NCI-H2081 (cell line): ENCODE data around the gene MBD3.
"Not testable (repeated sequence)": the region's sequence is repeated elsewhere in the genome, so short reads cannot be mapped to it uniquely, and the experiment has no call there.

Experiments used
- DNase-seq, 2 experiments: peaks; one replicate each; lab custom pipeline; 2025; lab: John Stamatoyannopoulos, UW

MBD3 gene

DNA sequence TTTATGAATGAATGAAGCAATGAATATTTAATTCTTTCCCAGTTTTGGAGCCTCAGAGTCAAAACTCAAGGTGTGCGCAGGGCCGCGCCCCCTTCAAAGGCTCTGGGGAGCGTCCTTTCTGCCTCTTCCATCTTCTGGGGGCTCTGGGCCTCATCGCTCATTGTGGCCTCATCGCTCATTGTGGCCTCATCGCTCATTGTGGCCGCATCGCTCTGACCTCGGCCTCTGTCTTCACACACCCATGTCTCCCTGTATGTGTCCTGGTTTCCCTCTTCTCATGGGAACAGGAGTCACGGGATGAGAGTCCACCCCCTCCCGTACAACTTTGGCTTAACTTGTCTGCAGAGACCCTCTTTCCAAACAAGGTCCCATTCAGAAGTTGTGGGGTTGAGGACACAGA, 21.3 kb downstream of the MBD3 start:
- DNase-seq: no peak

DNA sequence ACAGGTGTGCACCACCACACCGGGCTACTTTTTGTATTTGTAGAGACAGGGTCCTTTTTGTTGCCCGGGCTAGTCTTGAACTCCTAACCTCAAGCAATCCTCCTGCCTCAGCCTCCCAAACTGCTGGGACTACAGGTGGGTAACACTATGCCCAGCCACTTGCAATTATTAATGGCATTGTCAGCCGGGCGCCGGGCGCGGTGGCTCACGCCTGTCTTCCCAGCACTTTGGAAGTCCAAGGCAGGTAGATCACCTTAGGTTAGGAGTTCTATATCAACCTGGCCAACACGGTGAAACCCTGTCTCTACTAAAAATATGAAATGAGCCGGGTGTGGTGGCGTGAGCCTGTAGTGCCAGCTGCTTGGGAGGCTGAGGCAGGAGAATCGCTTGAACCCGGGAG, 21.8 kb downstream of the MBD3 start:
- no peak for DNase-seq

DNA sequence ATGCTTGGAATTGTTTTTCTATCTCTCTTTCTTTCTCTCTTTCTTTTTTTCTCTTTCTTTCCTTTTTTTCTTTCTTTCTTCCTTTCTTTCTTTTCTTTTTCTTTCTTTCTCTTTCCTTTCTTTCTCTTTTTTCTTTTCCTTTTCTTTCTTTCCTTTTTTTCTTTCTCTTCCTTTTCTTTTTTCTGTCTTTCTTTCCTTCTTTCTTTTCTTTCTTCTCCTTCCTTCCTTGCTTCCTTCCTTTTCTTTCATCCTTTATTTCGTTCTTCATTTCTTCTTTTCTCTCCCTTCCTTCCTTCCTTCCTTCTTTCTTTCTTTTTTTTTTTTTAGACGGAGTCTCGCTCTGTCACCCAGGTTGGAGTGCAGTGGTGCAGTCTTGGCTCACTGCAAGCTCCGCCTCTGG, 22.7 kb downstream of the MBD3 start:
- no peak for DNase-seq

DNA sequence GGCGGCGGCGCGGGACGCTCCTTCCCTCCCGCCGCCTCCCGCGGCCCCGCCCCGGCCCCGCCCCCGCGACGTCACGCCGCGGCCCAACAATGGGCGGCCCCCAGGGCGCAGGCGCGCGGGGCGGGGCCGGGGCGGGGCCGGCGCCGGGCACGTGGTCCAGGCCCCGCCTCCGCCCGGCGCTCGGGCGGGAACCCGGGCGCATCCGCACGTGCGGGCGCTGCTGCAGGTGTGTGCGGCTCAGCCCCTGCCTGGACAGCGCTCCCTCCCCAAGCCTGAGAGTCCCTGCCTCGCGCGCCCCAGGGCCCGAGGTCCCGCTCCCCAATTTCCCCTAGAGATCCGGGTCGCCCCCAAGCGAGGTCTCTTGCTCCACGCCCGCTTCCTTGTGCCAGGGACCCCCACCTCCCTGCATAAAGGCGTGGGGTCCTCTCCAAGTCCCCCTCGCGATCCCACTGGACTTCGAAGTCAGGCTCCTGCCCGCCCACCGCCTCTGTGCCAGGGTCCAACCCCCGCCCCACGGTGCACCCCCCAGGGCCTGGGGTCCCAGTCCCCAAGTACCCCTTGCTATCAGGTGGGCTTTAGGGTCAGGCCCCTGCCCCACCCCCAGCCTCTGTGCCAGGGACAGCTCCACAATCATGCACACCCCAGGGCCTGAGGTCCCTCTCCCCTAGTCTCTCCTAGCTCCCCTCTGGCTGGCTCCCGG, 24.2 kb downstream of the MBD3 start, which contains the start of gene MEX3D:
MEX3D (minus strand) TSS at position 6 of the 700 bp plus-strand sequence. CDS start 267 bp downstream, outside the sequence.
- peak; percentile 70 to 79 for DNase-seq

DNA sequence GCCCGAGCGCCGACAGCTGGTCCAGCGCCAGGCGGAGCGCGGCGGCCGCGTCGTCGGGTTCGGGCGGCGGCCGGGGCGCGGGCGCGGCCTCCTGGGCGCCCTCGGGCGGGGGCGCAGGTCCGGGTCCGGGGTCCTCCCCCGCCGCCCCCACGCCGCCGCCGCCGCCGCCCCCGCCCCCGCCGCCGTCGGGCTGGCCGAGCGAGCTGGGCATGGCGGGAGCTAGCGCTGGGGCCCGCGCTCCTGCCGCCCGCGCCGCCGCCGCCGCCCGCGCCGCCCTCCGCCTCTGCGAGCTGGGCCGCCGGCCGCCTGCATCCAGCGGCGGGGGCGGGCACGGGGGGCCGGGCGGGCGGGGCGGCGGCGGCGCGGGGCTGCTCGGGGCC, 24.8 kb downstream of the MBD3 start:
- DNase-seq: no peak

DNA sequence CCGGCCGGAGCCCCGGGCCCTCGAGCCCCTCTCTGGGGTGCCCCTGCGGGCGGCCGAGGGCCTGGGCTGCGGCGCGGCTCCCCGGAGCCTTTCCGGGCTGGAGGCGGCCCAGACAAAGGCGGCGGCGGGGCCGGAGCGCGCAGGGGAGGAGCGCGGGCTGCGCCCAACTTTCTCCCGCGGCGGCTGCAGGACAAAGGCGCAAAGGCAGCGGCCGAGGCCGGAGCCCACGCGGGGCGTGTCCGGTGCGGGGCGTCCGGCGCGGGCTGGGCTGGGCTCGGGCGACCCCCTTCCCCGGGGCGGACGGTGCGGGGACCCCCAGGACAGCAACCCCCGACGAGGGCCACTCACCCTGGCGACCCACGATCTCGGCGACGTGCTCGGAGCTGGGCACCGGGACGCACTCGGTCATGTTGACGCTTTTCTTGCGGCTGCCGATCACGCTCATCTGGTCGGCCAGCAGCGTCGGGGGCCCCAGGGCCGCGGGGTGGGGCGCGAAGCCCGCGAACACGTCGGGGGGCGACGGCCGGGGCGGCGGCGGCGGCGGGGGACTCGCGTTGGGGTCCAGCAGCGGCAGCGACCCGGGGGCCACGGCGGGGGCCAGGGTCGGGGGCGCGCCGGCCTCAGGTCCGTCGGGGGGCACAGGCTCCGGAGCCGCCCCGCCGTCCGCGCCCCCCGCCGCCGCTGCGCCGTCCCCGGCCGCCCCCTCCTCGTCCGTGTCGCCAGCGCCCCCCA, 25.4 kb downstream of the MBD3 start:
- DNase-seq: peak in 1 of 2 experiments; percentile 25

DNA sequence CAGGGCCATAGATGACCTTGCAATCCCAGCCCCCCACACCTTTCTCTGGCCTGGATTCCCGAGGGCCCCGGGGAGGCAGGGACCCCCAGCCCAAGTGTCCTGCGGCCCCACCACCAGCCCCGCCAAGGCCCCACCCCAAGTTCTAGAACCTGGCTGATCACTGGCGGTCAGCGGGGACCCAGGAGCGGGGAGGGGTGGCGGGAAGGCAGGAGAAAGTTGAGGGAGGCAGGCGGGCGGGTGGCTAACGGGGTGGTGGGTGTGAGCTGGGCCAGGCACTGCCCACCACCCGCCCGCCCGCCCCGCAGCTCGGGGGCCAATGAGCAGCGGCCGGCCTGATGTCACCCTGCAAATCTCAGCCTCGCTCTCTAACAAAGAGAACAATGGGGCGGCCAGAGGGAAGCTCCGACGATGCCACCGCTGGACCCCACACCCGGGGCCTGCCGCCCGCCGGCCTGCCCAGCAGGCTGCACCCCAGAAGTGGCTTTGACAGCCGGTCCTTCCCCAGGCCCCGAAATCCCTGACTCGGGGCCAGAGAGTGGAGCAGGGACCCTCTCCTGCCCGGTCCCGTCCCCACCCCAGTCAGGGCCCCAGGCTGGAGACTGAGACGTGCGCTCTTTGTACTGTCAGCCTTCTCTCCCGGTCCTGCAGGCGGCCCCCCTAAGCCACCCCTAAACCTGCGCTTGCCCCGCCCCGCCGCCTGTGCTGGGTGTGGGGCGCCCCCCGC, 26.1 kb downstream of the MBD3 start:
- peak; percentile 68 to 73 for DNase-seq

DNA sequence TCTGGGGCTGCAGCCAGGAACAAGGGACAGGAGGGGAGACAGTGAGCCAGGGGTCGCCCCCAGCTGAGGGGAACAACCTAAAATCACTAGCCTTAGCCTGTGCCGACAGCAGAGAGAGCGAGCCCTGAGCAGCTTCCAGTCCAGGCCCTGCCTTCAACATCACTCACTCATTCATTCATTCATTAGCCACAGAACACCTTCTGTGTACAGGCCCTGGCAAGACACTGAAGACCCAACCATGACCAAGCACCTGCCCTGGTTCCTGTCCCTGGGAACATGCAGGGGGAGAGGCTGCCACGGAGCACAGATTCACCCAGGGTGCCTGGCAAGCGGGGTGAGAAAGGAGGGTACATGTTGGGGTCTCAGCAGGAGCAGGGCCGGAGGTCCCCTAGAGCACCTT, 29.4 kb downstream of the MBD3 start:
- DNase-seq: no peak

DNA sequence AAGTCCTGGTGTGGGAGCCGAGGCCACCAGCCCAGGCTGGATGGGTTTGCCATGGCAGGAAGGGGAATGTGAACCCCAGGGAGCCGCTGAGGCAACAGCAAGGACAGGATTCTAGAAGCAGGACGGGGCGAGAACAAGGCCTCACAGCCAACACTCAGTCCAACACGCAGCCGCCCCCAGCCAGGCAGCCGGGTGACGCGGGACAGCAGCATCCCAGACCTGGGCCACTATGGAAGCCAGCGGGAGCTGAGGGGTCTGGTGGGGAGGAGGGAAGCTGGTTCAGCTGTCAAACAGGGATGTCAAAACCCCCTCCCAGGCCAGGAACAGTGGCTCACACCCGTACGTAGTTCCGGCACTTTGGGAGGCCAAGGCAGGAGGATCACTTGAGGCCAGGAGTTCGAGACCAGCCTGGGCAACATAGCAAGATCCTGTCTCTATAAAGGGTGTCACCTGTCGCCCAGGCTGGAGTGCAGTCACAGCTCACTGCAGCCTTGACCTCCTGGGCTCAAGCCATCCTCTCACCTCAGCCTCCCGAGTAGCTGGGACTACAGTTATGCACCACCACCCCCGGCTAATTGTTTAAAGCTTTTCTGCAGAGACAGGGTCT, 31.3 kb downstream of the MBD3 start:
- no peak for DNase-seq

DNA sequence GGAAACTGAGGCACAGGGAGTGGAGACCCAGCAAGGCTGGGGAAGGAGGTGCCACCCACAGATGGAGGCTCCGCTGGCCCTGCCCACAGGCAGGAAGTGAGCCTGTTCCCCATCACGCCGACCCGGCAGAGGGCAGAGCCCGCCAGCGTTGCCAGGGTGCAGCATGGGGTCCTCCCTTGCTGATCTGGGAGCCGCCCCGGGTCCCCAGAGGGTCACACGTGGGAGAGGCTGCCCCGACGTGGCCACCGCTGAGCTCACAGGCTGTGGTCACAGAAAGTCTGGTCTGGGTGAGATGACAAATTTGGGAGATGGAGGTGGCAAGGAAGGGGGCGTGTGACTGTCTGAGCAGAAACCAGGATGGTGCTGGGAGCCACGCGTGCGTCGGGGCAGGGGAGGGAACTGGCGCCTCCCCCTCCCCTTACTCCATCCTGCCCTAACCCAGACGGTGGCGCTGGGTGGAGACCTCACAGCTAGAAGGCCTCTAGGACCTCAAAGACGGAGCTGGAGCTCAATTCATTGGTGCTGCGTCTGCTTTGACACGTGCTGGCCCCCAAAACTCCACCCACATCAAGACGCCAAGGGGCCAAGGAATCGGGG, 32.3 kb downstream of the MBD3 start:
- no peak for DNase-seq

DNA sequence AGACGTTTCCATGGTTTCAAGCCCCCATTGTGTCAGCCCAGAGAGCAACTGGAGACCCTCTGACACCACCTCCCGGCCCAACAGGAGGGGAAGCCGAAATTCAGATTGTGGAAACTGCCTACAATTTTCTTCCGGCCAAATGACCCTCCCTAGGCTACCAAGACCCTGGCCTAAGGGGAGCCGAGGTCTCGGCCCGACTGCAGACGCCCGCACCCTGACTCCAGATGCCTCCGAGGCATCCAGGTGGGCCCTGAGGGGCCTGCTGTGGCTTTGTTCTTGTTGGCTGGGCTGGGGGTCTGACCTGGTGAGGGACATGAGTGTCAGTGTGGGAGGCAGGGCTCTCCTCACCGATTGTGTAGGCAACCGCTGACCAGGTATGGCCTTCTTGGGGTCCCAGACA, 34.1 kb downstream of the MBD3 start:
- no peak for DNase-seq

DNA sequence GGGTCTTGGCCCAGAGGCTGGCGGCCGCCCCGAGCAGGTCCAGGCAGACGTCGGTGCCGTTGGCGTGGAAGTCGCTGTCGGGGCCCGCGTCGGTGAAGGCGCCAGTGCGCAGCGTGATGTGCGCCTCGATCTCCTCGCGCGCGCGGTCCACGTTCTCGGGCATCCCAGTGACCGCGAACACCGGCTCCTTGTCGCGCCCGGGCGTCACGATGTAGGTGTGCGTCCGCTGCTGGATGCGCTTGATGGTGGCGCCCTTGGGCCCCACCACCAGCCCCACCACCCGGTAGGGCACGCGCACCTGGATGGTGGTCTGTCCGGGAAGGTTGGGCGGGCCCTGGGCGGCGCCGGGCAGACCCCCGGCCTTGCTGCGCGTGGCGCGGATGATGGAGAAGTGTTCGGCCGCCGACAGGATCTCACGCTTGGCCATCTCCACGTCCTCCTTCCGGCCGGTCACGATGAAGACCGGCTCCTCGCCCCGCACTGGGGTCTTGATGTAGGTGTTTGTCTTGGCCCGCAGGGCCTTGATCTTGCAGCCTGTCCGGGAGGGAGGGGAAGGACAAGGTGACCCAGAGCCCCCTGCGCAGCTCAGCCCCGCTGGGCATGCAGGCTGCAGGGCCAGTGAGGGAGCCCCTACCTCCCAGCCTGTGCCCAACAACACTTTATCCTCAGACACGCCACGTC, 36.1 kb downstream of the MBD3 start:
- no peak for DNase-seq

DNA sequence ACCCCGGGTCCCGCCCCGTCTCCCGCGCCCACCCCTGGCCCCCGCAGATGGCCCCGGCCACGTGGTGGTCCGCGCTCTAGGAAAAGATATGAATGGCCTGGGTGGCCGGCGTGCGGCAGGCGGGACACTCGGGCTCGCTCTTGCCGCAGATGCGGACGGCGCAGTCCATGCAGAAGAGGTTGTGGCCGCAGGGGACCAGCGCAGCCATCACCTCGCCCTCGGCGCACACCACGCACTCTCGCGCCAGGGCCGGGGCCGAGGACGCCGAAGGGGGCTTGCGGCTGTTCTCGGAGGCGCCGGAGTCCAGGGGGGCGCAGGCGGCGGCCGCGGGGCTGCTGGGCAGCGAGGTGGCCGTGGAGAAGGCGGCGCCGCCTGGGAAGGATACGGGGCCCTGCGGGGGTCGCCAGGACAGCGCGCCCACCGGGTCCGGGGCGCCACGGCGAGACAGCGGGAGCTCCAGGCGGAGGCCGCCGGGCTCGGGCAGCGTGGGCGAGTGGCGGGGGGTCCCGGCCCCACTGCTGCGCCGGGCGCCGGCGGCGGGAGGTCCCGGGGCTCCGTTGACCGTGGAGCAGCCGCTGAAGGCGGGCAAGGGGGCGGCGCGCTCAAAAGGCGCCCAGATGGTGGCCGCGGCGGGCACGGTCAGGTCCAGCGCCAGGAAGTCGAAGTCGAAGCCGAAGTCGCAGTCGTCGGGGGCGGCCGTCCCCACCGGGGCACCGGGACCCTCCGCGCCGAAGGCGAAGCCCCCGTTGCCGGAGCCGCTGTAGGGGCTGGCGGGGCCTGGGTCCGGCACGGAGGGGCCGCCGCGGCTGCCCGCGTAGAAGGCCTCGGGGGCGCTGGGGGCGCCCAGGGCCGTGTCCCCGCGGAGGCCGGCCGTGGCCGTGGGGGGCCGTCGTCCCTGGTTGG, 36.9 kb downstream of the MBD3 start:
- no peak for DNase-seq

DNA sequence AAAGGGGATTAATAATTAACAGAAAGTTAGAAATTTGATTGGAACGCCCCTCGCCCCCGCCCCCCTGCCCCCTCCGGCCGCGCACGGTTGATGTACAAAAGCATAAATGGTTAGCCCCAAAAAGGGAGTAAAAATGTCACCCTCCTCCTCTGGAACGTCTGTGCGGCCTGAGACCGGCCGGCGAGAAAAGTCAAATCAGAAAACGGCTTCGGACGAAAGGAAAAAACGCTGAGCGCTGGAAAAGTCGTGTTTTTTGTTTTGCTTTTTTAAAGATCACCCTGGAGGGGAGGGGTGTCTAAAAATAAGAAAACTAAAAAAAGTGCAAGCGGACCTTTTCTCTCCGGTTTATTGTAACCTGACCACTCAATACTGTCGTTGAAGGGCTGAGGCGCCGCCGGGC, 37.7 kb downstream of the MBD3 start:
- DNase-seq: no peak

DNA sequence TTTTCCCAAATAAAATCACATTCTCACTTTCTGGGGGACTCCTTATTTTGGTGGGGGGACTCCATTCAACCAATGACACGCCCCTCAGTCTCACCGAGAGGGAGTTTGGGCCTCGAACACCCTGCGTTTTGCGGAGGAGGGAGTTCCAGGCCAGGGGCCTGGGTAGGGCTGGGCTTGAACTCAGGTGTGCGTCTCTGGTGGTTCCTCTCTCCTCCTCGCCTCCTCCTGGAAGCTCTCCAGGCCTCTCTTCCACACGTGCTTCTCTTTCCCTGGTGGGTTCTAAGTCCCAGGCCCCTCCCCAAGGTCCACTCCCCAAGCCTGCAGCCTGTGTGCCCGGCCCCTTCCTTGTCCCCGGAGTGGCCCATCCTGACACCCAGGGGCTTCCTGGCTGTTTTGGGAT, 39.2 kb downstream of the MBD3 start:
- no peak for DNase-seq

DNA sequence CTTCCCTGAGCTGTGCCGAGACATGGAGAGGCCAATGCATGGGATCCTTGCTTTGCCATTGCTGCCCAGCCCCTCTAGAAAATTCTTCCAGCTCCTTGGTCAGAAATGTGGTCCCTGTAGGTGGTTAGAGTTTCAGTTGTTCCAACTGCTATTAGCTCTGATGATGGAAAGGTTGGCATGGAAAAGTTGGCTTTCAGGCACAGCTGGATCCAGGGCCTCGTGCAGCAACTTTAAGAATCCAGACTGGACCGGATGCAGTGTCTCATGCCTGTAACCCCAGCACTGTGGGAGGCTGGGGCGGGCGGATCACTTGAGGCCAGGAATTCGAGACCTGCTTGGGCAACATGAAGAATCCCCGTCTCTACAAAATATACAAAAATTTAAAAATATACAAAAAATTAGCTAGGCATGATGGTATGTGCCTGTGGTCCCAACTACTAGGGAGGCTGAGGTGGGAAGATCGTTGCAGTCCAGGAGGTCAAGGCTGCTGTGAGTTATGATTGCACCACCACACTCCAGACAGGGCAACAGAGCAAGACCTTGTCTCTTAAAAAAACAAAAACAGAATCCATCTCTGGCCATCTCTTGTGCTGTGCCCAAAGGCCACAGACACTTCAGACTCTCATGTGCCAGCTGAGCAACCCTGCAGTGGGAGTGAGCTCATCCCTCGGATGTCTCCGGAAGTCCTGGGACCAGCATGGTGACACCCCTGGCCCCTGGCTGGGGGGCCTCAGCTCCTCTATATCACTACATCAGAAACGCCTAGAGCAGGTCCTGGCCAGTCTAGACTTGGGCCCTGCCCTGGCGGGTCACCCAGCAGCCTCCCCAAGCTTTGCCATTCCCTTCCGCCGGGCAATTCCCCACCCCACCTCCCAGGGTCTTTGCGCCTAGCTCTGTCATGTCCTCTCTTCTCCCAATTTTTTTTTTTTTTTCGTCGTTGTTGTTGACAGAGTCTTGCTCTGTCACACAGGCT, 41.3 kb downstream of the MBD3 start:
- DNase-seq: no peak

DNA sequence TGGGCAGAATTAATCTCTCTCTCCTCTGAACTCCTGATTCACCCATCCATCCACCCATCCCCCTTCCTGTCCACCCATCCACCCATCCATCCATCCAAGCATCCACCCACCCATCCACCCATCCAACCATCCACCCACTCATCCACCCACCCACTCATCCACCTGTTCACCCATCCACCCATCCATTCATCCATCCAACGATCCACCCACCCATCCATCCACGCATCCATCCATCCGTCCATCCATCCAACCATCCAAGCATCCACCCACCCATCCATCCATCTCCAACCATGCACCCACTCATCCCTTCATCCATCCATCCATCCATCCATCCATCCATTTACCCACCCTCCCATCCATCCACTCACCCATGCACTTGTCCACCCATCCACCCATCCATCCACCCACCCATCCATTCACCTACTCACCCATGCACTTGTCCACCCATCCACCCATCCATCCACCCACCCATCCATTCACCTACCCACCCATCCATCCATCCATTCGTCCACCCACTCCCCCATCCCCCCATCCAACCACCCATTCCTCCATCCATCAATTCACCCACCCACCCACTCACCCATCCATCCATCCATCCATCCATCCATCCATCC, 43.2 kb downstream of the MBD3 start:
- DNase-seq: no peak

DNA sequence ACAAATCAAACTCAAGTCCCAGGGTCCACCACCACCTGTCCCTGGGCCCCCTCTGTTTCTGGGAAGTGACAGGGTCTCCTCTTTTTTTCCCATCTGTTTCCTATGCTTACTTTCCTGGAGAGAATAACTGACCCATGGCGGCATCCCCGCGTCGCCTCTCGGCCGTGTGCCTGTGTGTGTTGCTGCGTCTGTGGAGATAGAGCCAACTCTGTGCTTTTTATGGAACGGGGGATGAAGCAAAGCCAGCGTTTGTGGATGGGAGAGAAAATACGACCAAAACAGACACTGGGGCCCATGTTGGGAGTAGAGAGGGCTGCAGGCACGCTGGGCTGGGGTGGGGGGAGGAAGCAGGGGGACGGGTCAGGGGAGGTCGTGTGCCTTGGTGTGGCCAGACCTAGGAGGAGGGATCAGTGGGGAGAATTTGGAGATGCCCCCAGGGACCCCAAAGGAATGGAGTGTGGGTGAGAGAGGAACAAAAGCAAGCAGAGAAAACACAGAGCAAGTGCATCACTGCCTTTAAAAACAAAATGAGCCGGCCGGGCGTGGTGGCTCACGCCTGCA, 52.2 kb downstream of the MBD3 start:
- DNase-seq: no peak

DNA sequence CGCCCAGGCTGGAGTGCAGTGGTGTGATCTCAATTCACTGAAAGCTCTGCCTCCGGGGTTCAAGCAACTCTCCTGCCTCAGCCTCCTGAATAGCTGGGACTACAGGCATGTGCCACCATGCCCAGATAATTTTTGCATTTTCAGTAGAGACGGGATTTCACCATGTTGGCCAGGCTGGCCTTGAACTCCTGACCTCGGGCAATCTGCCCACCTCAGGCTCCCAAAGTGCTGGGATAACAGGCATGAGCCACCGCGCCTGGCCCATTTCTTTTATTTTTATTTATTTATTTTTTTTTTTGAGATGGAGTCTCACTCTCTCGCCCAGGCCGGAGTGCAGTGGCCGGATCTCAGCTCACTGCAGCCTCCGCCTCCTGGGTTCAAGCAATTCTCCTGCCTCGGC, 52.9 kb downstream of the MBD3 start:
- not testable (repeated sequence) for DNase-seq
